NOMO-1 (cell line): Measurements from ENCODE around the gene TMCC2.

ENCODE experiments used
- DNase-seq, 2 experiments: peaks; one replicate each; lab custom pipeline; 2025; ENCODE audit not compliant: unreplicated experiment in 2 of 2; lab: John Stamatoyannopoulos, UW

Gene TMCC2

DNA sequence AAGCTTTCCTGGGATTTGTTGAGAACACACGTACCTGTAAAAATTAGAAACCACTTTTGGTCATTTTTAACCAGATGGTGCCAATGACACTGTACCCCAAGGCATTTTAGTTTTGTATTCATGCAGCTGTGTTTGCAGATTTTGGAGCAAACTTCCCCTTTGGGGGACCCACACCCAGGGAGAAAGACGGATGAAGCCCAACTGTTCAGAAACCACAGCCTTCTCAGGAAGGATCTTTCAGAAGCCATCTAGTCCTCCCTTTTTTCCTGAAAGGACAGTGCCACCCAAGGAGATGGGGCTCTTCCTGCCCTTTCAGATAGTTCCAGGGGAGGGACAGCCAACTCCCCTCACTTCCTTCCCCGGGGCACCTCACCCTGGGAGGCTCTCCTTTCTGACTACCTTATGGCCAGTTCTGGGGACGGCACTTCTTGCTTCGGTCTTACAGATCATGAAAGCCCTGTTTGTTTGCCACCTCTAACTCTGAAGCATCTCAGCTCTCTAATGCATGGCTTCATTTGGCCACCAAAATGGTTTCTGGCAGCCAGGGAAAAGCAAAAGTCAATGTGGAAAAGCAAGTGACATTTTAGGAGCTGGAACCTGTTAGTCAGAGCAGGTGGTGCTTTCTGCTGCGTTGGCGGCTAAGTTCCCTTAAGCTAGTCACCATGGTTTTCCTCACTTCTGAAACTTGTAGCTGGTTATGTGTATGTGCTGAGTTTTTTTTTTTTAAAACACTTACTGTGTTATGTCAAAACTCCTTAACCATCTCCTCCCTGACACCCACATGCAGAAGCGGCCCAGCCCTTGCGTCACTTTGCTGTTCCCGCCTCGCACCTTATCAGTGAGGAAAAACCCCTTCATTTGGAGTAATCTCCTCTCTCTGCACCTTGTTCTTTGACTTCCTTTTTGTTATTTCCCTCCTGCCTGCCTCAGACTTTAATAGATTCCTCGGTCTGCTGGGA lies 10.1 kb downstream of the TMCC2 start:
- DNase-seq = peak; percentile 2 to 15

DNA sequence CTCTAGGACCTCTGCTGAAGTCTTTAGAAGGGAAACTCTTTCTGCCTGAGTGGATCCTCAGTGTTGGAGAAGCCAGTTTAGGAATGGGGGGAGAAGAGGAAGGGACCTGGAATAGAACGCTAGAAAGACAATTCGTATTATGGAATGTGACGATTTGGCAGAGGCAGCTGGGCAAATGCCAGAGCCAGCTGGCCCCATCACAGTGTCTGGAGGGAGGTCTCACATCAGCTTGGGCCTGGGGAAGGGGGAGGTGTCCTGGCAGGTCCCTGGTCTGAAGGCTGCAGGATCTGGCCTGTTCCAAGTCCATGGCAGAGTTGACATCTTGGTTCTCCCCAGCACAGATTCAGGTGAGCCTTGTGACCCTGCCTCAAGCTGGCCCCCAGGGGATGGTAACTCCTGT lies 11.3 kb downstream of the TMCC2 start:
- DNase-seq = no peak

GRCh38 chr1:205240118-205240517 lies 12.4 kb downstream of the TMCC2 start:
- DNase-seq = no peak

- no peak for DNase-seq
These were observed 12.8 kb downstream of the TMCC2 start for GRCh38 chr1:205240569-205240968.

GRCh38 chr1:205241366-205242030 lies 13.8 kb downstream of the TMCC2 start:
- no peak for DNase-seq

DNA sequence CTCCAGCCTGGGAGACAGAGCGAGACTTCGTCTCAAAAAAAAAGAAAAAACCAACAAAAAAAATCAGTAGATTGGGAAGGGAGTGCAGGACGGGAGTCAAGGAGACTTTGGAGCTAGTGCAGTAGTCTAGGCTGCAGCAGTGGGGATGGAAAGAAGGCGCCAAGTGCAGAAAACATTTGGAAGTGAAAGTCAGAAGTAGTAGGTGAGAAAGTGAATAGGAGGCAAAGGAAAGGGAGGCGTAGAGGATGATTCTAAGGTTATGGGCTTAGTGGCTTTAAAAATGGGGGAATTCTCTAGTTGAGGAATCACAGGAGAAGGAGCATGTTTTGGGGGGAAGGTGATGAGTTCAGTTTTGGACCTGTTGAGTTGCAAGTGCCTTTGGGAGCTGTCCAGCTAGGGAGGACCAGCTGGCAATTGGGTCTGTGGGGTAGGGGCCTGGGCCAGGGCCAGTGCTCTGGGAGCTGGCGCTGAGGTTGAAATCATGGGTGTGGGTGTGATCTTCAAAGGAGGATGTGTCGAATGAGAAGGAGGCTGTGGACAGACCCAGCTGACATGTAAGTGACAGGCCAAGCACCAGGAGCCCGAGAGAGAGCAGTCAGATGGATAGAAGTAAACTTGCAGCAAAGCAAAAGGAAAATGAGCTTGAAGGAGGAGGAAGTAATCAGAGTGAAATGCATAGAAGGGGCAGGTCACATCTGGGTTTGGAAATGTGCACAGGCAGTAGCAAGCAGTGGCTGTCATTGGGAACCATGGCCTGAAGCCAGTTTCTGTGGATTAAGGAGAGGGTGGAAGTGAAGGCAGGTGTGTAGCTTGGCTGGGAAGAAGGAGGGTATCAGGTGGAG lies 15.8 kb downstream of the TMCC2 start:
- peak in 1 of 2 experiments; percentile 3 for DNase-seq

- no peak for DNase-seq
These were observed 16.6 kb downstream of the TMCC2 start for GRCh38 chr1:205244384-205244783.

DNA sequence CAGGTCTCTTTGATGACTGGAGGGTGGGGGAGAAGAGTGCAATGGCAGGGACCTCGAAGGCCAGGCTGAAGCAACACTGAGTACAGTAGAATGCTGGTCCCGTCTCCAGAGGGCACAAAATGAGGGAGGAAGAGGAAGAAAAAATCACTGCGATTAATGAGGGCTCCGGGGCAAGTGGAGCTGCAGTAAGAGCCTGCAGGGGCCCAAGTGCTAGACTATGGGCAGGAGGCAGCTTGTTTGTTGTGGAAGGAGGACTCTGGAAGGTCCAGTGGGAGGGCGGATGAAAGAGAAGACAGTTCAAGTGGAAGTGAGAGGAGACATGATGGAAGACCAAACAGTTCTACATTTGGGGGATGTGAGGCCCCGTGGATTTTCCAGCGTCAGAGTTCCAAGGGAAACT lies 17.4 kb downstream of the TMCC2 start:
- DNase-seq = no peak

DNA sequence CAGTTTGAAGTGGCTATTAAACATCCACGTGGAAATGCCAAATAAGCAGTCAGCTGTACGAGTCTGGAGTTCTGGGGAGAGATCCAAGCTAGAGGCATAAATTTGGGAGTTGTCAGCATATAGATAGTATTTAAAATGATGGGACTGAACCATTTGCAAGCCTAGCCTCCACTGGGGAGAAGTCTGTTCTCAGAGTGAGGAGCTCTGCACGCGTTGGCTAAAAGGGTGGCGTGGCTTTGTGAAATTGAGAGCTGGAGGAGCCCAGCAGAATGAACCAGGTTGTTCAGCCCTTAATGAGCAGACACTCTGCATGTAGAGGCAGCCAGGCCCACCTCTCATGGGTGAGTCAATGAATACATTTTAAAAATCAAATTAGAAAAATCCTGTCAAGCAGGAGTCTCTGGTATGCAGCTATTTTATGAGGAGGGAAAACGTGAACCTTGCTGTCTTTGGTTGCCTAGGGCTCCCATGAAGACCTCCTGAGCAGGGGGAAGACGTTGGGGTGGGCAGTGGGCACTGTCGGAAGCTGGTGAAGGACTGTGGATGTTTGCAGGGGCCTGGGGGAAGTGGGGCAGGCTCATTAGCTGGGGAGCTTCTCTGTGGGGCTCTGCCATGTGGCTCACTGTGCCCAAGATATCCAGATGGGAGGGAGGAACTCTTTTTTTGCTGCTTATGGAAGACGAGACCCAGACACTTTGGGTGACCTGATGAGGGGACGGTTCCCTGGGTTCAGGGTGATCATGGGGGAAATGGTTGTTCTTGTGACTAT lies 18.8 kb downstream of the TMCC2 start:
- no peak for DNase-seq

DNA sequence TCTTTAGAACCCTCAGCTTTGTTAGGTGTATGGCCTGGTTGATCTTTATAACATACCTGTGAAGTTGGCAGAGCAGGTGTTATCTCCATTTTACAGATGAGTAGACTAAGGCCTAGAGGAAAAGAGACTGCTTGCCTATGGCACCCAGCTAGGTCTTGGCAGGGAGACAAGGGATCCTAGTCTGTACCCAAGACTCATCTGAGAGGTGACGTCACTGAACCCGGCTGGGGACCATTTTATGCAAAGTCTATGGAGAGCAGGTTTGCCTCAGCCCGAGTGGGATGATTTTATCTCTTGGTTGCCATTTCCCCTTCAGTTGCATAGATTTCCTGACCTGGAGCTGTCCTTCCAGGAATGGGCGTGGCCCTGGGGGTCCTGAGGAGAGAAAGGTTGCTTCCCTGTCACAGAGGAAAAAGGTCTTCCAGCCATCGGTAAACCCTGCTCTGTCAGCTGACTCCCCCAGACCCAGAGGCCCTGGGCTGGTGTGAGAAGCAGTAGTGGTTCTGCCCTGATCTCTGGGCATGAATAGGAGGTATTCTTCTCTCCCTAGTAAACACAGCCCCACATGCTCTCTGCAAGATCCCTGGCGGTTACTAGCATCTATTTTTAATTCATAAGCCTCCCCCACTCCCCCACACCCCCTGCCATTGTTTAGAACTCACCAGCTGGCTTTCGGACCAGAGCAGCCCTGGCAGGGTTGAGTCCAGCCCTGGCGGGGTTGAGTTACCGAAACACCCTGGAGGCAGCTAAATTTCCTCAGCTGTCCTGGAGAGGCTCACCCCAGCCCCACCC lies 19.6 kb downstream of the TMCC2 start:
- DNase-seq = no peak

GRCh38 chr1:205248793-205249601 lies 21.3 kb downstream of the TMCC2 start:
- no peak for DNase-seq

DNA sequence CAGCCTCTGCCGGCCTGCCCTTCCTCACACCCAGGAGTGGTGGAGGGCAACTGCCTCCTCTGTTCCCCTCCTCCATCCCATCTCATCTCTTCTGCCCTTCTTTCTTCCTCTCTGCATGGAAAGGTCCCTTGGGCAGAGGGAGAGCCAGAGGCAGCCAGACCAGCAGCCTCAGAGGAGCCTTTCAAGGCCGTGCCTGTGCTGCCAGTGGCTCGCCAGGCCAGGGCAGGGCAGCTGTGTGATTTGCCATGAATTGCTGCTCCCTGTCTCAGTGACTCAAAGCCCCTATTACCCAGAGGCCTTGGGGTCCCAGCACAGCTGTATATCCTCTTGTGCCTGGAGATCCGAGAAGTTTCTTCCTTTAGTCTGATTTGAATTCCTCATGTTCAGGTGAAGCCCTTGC lies 21.9 kb downstream of the TMCC2 start:
- DNase-seq = no peak

GRCh38 chr1:205250699-205251098 lies 23.0 kb downstream of the TMCC2 start:
- DNase-seq = no peak

DNA sequence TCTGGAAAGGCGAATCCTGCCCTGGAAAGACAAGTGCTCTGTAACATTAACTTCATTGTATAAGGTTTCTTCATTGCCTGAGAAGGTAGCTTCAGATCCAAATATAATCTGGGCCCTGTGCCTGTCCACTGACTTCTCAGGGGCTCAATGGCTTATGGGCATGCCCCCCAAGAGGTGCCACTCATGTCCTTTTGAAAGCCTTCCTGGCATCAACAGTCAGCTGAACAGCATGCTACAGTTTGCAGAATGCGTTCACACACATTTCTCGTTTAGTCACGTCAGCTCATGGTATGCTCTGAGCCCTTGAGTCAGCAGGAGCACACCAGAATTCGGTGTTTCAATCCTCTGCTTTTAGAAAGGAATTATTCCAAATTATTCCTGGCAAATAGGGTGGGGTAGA lies 23.8 kb downstream of the TMCC2 start:
- DNase-seq = no peak

DNA sequence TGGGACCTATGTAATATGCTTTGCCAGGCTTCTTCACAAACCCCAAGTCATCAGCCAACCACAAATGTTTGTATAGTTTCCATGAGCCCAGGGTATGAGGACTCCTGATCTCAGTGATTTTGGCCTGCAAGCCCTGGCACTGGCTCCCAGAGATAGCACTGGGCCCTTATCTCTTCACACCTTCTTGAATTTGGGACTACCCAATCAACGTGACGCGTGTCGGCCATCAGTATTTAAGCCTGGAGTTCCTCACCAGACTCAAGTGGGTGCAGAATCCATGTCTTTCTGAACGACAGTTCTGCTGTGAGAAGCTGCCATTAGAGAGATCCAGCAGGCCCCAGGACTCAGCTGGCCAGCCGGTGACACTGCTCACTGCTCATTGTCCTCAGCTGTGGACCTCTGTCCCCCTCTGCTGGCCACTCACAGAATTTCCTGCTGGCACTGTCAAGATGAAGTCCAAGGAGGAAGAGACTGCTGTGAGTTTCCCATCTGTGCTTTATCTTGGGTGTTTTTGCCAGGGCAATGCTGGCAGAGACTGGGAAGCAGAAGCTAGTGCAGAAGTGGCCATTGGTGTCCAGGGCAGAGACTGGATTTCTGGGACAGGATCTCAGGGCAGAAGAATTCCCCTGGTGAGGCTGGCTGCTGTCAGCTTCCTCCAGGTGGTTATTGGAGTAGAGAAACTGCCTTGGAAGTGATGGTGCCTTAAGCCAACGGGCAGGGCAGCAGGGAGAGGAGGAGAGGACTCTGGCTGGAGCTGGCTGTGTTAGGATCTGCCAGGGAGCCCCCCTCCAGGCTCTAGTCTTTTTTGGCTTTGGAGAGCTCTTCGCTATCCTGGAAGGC lies 28.4 kb downstream of the TMCC2 start:
- peak; percentile 54 to 81 for DNase-seq

DNA sequence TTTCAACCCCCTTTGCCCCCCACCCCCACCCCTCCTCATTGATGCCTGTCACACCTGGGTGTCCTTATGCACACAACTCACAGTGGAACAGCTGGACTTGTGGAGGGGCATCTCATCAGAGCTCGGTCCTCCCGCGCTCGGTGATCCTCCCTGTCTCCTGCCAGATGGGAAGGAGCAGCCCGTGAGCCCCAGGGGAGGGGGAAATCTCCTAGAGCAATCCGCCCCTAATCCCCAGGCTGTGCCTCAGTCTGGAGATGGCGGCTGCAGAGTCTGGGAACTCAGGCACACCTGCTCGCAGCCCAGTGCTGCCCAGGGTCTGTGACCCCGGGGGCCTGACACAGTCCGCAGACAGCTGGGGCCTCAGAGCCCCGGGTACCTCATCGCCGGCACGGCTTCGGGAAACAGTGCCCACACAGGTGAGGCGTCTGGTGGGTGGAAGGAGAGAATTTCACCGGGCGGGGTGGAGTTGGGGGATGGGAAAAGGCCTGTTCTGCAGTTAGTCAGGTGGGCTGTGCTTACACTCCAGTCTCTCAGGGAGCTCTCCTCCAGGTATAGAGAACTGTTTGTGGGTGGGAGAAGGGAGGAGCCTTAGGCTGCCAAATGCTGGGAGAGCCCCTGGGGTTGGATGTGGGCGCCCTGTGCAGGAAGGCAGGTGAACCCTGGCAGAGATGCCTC lies 29.3 kb downstream of the TMCC2 start:
- no peak for DNase-seq

DNA sequence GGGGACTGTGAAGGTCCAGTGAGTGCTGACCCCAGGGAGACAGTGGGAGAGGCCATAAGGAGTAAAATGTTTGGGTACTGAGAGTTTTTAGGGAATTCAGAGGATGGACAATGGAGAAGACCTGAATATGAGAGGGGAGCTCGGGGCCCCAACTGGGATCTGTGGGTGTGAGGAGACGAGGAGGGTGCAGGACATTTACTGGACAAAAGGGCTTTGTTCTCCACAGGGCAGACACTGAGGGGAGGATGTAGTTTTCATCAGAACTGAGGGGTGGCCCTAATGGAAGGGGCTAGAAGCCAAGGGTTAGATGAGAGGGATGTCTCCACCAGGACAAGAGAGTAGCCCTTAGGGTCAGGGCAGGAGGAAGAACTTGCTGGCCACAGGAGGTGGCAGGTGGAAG lies 30.0 kb downstream of the TMCC2 start:
- no peak for DNase-seq
